Activated T-helper 9 cell treated with anti-CD3 and anti-CD28 coated beads, Interleukin-2, amount 50 U/mL, for 16 hours (primary cell): ENCODE results near the gene CD74.

ENCODE experiments used
- DNase-seq: peaks from one replicate; pipeline ENCODE4 v3.0.0-alpha.2; 2020; ENCODE audit warnings: low read depth

Gene CD74

DNA sequence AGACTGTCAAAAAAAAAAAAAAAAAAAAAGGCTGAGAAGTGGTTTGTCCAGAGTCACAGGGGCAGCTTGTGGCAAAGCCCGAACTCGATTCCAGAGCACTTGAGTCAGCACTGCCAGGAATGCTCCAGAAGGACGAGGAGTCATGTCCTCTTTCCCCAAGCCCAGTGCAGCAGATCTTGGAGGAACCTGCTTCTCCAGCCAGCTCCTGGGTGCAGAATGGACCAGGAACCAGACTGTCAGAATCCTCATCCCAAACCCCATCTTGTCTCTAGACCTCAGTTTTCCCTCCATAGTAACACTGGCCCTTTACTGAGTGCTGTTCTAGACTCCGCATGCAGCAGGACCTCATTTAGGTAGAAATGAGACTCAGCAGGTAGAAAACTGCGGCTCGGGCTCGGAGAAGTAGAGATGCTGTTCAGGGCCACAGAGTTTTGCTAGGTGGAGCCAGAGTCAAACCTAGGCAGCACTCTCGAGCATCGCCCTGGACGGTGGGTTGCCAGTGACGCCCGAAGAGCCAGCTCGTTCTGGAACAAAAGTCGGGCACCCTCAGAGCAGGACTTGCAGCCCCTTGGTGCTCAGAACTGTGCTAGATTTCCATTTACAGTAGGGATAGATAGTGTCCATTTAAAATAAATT is 15.4 kb downstream of the CD74 start:
- DNase-seq: no peak

DNA sequence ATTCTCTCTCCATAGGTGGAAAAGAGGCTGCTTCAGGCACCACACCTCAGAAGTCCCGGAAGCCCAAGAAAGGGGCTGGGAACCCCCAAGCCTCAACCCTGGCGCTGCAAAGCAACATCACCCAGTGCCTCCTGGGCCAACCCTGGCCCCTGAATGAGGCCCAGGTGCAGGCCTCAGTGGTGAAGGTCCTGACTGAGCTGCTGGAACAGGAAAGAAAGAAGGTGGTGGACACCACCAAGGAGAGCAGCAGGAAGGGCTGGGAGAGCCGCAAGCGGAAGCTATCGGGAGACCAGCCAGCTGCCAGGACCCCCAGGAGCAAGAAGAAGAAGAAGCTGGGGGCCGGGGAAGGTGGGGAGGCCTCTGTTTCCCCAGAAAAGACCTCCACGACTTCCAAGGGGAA is 16.4 kb downstream of the CD74 start:
- no peak for DNase-seq

DNA sequence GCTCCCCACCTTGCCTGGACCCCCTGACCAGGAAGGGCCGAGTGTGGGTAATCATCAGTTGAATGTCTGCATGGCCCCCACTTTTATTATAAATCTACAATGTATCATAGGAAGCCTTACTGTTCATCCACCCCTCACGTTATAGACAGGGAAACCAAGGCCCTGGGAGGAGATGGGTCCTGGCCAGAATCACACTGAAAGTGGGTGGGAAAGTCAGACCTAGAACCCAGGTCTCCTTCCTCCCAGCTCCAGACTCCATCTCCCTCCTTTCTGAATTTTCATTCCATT is 17.1 kb downstream of the CD74 start:
- DNase-seq: no peak

DNA sequence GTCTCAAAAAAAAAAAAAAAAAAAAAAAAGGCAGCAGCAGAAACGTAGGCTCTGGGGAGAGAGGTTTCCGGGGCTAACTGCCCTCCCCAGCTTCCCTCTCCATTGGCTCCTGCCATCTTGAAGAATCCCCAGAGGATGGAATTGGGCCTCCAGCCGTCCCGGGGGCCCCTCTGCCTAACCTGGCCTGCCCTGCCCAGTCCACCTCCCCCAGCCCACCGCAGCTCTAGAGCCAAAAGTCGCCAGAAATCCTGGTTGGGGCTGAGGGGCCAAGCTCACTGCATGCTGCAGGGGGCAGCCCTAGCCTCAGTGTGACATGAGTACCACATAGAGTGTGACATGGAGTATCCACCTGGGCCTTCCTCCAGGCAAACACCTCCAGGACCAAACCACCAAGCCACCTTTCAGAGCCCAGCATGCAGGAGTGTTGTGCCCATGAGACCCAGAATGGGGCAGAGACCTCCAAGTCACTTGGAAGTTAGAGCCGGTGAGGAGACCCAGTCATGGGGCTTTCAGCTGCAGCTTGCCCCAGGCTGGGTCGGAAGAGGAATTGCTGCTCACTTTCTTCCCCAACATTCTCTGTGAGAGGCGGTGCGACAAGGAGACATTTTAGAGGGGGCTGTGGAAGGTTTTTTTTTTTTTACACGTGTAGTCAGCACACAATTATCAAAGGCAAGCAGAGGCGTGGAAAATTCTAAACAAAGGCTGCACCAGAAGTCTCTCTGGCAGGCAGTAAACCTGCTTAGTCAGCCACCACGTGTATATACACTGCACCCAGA is 17.6 kb downstream of the CD74 start:
- no peak for DNase-seq

DNA sequence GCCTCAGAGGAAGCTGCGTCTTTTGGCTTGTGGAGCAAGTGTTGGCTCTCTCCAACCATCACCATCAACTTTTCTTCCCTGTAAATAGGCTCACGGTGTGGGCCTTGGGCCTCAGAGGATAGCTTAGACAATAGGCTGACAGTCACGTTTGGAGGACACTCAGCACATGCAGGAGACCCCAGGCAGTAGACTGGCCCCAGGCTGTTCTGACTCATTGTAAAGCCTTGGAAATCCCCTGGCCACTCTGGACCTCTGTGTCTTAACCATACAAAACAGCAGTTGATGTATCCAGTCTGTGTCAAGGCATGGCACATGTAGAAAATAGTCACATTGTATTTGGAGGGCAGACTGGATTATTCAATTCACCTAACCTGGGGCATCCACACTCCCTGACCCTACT is 18.6 kb downstream of the CD74 start:
- DNase-seq: no peak

DNA sequence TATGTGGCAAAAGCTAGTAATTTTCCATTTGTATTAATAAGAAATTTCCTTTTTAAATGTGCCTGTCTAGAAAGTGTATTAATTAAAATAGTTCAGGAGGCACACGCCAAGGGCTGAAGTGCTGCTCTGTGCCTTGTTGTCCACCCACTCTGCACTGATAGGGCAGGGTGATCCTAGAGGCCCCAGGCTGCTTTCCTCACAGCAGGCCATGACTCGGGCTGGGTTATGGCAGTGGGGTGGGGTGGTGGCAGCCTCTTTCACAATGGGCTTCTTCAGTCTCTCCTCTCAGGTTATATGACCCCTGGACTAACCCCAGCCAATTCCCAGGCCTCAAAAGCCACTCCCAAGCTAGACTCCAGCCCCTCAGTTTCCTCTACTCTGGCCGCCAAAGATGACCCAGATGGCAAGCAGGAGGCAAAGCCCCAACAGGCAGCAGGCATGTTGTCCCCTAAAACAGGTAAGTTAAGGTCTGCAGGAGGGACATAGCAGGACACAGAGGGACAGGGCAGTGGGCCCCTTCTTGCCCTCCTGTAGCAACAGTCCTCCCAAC is 19.5 kb downstream of the CD74 start:
- DNase-seq: no peak

DNA sequence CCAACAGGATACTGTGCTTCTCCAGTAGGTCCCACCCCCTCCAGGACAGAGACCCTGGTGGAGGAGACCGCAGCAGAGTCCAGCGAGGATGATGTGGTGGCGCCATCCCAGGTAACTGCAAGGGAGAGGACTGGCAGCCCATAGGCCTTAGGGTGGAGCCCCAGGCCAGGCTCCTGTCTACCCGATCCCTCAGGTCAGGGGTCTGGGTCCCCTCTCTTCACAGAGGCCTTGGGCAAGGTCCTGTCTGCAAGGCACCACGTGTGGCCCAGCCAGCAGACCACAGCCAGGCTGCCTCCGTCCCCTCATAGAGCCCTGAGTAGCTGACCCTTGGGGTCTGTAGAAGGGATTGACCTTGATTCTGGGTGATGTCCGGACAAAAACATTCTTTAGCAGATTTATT is 20.0 kb downstream of the CD74 start:
- no peak for DNase-seq

DNA sequence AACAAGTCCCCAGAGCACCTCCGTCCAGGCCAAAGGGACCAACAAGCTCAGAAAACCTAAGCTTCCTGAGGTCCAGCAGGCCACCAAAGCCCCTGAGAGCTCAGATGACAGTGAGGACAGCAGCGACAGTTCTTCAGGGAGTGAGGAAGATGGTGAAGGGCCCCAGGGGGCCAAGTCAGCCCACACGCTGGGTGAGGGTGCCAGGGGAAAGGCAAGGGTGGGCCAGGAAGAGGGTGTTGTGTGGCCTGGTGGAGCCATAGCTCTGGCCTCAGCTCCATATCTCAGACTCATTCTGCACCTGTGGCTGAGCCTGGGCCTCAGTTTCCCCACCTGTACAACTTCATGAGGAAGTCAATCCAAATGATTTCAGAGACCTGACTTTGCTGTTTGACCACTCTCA is 20.7 kb downstream of the CD74 start:
- no peak for DNase-seq

DNA sequence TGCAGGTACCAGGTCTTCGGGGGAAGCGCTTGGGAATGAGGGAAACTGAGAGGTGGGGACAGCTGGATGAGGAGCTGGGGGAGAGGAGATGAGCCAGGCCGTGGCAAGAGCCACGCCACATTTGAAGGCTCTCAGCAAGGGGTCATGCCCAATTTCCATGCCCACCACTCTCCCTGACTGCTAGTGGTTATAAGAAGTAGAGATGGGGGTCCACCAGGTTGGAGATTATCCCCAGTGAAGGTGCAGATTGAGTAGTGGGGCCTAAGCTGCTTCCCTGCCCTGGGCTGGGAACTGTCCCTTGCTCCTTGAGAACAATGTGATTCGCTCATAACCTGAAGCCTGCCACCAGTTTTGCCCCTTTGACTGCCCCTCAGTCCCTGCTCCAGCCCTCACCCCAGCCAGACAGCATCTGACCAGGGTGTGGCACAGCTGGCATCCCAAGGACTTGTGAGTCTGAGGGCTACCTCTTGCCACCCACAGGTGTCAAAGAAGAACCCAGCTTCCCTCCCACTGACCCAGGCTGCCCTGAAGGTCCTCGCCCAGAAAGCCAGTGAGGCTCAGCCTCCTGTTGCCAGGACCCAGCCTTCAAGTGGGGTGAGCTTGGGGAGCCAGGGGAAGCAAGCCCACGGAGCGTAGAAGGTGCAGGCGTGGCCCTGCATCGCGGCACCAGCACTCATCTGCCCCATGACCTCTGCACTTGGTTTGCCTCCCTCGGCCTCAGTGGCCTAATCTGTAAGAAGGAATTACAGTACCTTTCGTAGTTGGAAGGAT is 21.5 kb downstream of the CD74 start:
- DNase-seq: no peak

DNA sequence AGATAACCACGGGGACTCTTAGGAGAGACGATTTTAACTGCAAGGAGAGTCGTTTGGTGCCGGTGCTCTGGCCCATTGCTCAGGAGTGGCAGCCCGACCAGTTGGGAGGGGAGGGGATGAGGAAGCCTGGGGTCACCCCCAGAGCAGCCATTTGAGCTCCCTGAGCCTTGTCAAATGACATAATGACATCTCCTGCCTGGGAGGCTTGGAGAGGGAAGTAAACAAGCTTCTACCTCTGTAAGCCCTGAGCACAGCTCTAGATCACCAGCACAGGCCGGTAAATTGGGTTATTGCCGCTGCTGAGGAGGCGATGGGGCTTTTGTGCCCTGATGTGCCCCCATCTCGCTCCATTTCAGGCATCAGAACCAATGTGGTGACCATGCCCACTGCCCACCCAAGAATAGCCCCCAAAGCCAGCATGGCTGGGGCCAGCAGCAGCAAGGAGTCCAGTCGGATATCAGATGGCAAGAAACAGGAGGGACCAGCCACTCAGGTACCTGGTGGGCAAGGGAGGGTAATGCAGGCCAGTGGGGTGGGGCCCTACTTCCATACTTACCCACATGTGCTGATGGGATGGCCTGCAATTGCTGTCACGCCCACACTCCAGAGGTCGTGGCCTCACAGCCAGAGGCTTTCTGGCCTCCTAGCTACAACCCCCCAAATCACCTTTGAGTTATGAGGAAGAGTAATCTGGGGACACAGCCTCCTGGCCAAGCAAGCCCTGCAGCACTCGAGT is 23.0 kb downstream of the CD74 start:
- no peak for DNase-seq

DNA sequence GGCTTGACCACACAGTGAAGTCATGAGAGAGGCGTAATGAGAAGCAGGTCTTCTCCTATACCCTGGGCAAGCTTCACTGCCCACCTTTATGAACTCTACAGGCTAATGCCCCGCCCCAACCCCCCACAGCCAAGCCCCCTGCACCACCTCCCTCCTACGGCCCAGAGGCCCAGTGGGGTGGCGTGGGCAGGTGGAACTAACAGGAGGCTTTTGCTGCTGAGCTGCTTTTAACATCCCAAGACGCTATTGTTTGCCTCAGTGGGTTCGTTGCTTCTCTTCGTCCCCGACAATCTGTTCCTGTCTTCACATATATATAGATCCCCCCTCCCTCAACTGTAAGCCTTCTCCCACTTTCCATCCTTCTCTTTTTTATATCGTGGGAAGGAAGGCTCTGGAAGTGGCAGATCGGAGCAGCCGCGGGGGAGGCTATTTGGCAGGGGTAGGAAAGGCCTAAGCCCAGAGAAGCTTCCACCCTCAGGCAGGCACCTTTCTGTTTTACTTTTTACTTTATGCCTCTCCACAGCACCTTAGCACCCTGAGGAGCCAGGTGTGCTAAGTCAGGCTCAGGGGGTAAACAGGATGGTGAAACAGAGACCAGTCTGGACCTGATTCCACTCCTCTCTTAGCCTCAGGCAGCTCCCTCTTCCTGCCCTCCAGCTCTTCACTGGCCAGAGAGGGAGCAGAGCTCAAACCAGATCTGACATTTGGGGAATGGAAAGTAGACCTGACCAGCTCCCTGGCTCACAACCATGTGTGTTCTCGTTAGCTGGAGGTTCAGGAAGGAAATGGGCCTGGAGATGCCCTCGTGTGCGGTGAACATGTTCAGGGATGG is 26.5 kb downstream of the CD74 start:
- no peak for DNase-seq

DNA sequence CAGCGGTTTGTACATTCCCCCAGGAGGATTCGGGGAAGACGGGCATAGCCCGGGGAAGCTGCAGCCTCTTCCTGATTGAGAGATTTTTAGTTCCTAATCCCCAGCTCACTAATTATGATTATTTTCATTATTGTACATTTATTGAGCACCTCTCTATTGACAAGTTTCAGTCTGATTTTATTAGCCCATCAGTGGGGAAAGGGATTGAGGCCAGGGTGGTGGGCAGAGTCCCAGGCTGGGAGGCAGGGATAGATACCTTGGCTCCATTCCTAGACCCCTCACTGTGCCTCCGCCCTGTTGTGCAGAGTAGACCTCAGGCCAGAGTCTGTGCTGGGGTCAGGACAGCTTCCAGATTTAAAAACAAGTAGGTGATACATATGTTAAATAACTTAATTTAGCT is 28.0 kb downstream of the CD74 start:
- DNase-seq: no peak

DNA sequence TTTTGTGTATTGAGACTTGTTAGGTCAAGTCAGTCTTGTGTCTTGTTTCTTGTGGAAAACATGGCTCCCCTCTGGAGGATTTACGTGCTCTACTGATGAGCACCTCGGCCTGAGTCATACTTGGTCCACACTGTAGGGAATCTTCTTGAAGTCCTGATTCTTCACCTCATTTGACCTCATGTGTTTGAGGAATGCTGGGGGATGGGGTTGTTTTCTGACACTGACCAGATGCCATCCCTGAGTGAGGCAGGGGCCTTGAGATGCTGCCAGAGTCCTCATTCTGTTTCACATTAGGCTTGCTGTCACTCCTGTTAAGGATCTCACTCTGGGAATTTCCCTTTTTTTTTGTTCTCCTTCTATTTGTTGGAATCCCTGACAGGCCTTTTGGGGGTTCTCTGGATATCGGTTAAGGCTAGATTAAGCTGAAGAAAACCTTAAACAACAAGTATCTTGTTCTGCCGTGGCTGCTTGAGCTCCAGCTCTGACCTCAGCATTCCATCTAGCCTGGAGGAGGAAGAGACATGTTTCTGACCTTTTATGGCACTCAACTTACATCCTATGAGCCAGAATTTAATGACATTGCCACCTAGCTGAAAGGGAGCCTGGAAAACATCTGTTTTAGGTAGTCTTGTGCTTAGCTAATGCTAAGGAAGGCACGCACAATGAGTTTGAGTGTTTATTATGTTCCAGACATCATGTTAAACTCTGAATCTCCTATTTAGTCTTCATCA is 34.6 kb downstream of the CD74 start:
- DNase-seq: no peak

DNA sequence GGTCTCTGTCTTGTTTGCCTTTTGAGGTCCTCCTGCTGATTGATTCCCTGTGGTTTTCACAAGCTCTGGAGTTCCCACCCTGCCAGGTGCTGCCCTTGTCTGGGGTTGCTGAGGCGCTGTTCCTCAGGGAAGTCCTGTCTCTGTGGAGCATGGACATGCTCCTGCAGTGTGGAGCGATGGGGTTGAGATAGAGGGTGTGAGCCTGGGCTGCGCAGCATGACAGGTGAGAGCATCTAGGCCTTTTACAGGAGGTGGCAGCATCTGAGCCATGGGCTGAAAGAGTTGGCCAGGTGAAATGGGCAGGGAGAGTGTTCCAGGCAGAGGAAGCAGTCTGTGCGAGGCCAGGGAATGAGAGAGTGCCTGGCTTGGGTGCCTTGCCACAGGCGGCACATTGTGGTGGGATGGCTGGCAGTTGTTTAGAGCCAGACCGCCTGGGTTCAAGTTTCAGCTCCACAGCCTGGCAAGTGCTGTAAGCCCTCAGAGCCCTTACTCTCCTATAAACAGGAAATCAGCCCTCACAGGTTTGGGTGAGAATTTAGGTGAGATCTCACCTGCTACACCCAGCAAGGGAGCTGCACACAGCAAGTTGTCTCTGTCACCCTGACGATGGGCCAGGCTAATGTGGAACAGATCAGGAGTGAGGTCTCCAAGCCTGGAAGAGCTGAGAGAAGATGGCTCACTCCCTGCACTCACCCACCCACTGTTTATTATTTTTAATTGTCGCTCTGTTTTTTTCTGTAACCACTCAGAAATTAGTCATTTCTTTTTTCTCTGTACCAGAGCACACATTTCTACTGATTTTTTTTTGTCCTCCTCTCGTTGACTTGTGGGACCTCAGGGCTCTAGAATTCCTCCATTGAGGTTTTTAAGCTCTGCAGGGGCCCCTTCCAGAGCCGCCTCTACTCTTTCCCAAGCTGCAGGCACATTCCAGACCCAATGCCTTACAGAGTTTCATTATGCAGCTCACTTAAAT is 35.6 kb downstream of the CD74 start:
- no peak for DNase-seq

DNA sequence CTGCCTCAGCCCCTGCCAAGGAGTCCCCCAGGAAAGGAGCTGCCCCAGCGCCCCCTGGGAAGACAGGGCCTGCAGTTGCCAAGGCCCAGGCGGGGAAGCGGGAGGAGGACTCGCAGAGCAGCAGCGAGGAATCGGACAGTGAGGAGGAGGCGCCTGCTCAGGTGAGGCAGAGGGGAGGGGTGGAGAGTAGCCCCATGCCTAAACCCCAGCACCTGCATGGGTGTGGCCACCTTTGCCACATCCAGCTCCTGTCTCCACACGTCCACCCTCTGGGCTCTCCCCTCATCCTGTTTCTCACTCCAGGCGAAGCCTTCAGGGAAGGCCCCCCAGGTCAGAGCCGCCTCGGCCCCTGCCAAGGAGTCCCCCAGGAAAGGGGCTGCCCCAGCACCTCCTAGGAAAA is 38.1 kb downstream of the CD74 start:
- no peak for DNase-seq

DNA sequence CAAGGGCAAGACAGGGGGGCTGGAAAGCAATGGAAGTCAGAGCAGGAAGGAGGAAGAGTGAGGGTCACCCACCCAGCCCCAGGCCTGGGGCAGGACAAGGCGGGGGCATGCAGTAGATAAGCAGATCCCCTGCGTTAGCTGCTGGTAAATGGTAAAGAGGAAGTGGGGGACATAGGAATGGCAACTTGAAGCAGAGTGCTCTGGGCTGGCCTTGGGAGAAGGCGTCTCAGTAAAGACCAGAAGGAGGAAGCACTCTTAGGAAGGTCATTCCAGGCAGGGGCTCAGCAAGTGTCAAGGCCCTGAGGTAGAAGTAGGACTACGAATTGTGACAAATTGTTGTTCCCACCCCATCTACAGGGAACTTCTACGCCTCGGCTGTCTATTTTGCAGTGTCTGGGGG is 40.1 kb downstream of the CD74 start:
- DNase-seq: no peak

DNA sequence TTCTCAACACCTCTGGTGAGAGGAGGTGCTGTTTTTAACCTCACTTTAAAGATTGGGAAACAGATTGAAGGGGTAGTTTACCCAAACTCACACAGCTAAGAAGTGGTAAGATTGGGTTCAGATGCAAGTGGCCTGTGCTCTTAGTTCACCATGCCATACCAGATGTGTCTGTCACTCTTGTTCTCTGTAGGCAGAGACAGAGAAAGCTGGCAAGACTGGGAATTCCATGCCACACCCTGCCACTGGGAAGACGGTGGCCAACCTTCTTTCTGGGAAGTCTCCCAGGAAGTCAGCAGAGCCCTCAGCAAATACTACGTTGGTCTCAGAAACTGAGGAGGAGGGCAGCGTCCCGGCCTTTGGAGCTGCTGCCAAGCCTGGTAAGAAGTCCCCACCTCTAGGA is 44.2 kb downstream of the CD74 start:
- no peak for DNase-seq

DNA sequence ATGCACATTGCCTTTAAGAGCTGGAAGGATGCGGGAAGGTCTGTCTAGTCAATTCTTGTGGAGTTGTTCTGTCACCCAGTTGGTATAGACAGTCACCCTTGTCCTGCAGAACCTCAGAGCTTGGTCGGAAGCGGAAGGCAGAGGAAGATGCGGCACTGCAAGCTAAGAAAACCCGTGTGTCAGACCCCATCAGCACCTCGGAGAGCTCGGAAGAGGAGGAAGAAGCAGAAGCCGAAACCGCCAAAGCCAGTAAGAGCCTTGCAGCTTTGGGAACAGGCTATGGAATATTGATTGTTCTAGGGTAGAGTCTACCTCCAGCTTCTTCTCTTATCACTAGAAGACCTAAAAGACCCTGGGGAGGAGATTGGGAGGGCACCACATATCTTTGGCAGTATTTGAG is 48.7 kb downstream of the CD74 start:
- no peak for DNase-seq

DNA sequence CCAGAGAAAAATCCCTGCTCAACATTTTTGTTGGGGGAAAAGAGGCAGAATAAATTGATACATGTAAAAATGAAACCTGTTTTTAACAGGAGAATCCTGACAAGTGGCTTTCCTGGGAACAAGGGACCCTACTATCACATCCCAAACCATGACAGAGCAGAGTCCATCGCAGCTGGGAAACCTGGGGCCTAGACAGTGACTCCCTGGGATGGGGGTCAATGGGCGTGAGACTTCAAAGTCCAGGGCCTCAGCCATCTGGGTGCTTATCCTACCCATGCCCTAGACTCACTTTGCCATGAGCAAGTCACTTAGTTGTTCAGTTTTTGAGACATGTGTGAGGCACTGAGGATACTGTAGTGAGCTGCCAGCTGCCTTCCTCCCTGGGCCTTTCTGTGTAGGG is 49.5 kb downstream of the CD74 start:
- no peak for DNase-seq

DNA sequence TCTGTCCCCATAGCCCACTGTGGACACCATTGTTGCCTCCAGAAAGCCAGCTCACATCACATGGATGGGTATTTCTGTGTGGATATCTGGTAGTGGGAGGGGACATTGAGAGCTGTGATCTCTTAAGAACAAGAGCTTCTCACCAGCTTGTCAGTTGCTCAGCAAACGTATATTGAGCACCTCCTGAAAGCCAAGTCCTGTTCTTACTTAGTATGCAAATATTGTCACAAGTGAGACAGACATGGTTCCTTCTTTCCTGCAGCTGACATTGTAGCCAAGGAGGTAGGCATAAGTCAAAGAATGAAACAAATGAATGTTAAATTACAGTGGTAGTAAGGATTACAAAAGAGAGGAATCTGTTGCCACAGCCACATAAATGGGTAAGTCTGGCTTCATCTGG is 51.4 kb downstream of the CD74 start:
- DNase-seq: no peak
